ENCODE data around the gene UGGT2. TPM values are rescaled to one million over a fixed set of nuclear protein-coding genes. Genes with fewer than 3 reads are reported as not detected.
"Not testable (repeated sequence)": the region's sequence is repeated elsewhere in the genome, so short reads cannot be mapped to it uniquely, and the experiment has no call there.

The UGGT2 gene
- total and polyA plus RNA-seq, 12 donors, result 10.7 to 60.6 (median 21.9) TPM

- intact Hi-C loops (cut with DNase I), result no loop called here
- no peak for DNase-seq
- H3K4me3 ChIP-seq, result no peak overlapping the region
- TF ChIP-seq POLR2A (IDR thresholded peaks at IDR 0.05) (no peak), CTCF (IDR thresholded peaks at IDR 0.05) (no peak)
- peaks cover 0 to 9% of the 10 kb centered on the region in 2 donors for H3K4me1 ChIP-seq (replicated peaks in 1 of 2)
- H3K27ac ChIP-seq, result no peak overlapping the region
- no peaks in the 10 kb centered on the region for H3K36me3 ChIP-seq (replicated peaks in 1 of 2)
- H3K27me3 ChIP-seq, result no peaks in the 10 kb centered on the region
- no peaks in the 10 kb centered on the region for H3K9me3 ChIP-seq (replicated peaks in 1 of 3)
Observed at GRCh38 chr13:95862408-95862807, 190.8 kb downstream of the UGGT2 start.

GRCh38 chr13:95861296-95861695 lies 191.9 kb downstream of the UGGT2 start:
- H3K4me1 ChIP-seq (replicated peaks in 1 of 2), result peaks cover 0 to 9% of the 10 kb centered on the region in 2 donors

GRCh38 chr13:95858286-95859075 lies 194.7 kb downstream of the UGGT2 start:
- DNase-seq, result no peak
- H3K27me3 ChIP-seq, result no peaks in the 10 kb centered on the region
- H3K36me3 ChIP-seq (replicated peaks in 1 of 2), result no peaks in the 10 kb centered on the region
- no peak overlapping the region for H3K27ac ChIP-seq
- peaks cover 0 to 9% of the 10 kb centered on the region in 2 donors for H3K4me1 ChIP-seq (replicated peaks in 1 of 2)
- no peaks in the 10 kb centered on the region for H3K9me3 ChIP-seq (replicated peaks in 1 of 3)
- TF ChIP-seq CTCF (IDR thresholded peaks at IDR 0.05) (no peak), POLR2A (IDR thresholded peaks at IDR 0.05) (no peak)
- no peak overlapping the region for H3K4me3 ChIP-seq
- 59 to 61% (median 60%) methylated on average over 10 of the region's 10 CpGs for WGBS, 4 donors
- intact Hi-C loops (cut with DNase I), result no loop called here

More at GRCh38 chr13:95861296-95861695, 191.9 kb downstream of the UGGT2 start:
- H3K27ac ChIP-seq, result no peak overlapping the region
- H3K9me3 ChIP-seq (replicated peaks in 1 of 3), result no peaks in the 10 kb centered on the region
- H3K4me3 ChIP-seq, result no peak overlapping the region
- intact Hi-C loops (cut with DNase I), result no loop called here
- TF ChIP-seq POLR2A (IDR thresholded peaks at IDR 0.05) (no peak), CTCF (IDR thresholded peaks at IDR 0.05) (no peak)
- DNase-seq, result no peak
- 93 to 98% (median 95%) methylated on average over 2 of the region's 2 CpGs for WGBS, 4 donors
- no peaks in the 10 kb centered on the region for H3K36me3 ChIP-seq (replicated peaks in 1 of 2)
- no peaks in the 10 kb centered on the region for H3K27me3 ChIP-seq

- 91 to 95% (median 92%) methylated on average over 11 to 26 of the region's 26 CpGs for WGBS, 4 donors
- H3K4me3 ChIP-seq; H3K27me3 ChIP-seq; DNase-seq; H3K27ac ChIP-seq; H3K4me1 ChIP-seq (replicated peaks in 1 of 2); H3K9me3 ChIP-seq (replicated peaks in 1 of 3); intact Hi-C loops (cut with DNase I); H3K36me3 ChIP-seq (replicated peaks in 1 of 2): not testable (repeated sequence)
Observed at GRCh38 chr13:95845656-95846055, 207.5 kb downstream of the UGGT2 start.

GRCh38 chr13:95842898-95843297 lies 210.3 kb downstream of the UGGT2 start:
- H3K4me3 ChIP-seq, result no peak overlapping the region
- no peak overlapping the region for H3K27ac ChIP-seq
- 88 to 98% (median 94%) methylated on average over 2 of the region's 2 CpGs for WGBS, 4 donors
- intact Hi-C loops (cut with DNase I), result no loop called here
- H3K27me3 ChIP-seq, result no peaks in the 10 kb centered on the region
- TF ChIP-seq POLR2A (IDR thresholded peaks at IDR 0.05) (no peak), CTCF (IDR thresholded peaks at IDR 0.05) (no peak)
- H3K4me1 ChIP-seq (replicated peaks in 1 of 2), result no peaks in the 10 kb centered on the region
- no peak for DNase-seq
- no peaks in the 10 kb centered on the region for H3K36me3 ChIP-seq (replicated peaks in 1 of 2)
- peaks cover 0 to 8% (median 0%) of the 10 kb centered on the region in 3 donors for H3K9me3 ChIP-seq (replicated peaks in 1 of 3)

All from adrenal gland (tissue), 12 donors.